T1000 (cell line): ENCODE results near the gene CNOT4.

ENCODE experiments used
- DNase-seq: peaks from one replicate; lab custom pipeline; 2025; ENCODE audit warnings: mixed read lengths; lab: John Stamatoyannopoulos, UW

Gene CNOT4

DNA sequence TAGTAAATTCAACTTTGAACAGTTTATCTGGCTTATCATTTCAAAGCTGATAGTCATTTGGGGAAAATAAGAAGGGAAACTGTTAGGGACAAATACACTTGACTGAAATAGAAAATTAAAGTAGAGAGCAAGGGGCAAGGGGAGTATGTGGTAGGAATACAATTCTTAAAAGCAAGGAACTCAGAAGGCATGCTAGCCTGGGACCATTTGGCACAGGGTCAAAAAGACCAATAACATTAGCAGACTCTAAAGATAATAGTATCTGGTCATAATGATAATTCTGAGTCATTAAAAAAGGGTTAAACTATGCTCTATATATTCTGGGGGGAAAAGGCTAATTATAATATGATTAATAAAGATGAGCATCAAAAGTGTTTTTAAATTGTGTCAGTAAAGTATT lies 112.2 kb downstream of the CNOT4 start:
- DNase-seq = no peak

DNA sequence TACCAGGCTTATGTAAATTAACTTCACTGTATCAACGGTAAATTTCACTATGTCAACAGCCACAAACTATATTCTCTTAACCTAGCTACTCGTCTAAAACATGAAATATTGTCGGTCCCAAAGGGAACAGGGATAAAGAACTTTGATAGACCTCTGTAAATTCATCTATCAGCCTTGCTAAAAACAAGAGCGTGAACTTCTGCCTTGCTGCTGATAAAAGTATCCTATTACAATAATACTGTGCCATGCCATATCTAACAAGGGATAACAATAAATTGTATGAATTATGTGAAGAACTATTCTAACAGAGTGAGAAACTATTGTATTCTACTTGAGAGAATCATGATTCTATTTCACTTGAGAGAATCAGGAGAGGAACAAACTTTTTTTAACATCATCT lies 117.2 kb downstream of the CNOT4 start:
- no peak for DNase-seq

- DNase-seq = no peak
Measured at GRCh38 chr7:135391514-135391913, 118.4 kb downstream of the CNOT4 start.

DNA sequence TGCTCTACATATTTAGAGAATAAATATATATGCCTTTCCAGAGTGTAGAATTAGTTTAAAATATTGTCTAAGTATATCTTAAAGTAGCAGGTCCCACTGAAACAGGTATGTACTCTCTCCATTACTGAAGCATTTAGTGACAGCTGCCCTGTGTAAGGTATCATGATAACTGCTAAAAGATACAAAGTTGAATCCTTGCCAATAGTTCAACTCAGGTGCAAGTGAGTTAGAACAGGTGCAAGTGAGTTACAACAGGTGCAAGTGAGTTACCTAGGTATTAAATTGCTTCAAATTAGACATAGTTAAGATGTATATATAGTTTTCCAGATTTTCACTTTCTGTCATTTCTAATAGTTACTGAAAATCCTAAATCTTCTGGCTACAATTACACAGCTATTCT lies 119.1 kb downstream of the CNOT4 start:
- no peak for DNase-seq

DNA sequence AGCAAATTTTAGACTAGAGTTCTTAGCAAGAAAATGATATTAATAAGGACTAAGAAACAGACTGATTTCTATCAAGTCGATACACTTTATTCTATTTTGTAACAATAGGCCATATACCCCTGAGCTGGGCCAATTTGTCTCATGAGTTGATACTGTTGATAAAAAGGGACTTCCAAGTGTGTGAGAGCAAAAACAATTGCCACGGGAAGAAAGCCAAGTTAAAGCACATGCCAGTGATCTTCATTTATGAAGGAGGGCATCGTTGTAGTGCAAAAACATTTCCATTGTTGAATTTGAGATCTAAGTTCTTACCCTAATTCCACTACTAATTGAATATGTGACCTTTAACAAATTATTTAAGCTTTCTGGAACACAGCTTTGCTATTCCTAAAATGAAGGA lies 119.9 kb downstream of the CNOT4 start:
- DNase-seq = no peak

DNA sequence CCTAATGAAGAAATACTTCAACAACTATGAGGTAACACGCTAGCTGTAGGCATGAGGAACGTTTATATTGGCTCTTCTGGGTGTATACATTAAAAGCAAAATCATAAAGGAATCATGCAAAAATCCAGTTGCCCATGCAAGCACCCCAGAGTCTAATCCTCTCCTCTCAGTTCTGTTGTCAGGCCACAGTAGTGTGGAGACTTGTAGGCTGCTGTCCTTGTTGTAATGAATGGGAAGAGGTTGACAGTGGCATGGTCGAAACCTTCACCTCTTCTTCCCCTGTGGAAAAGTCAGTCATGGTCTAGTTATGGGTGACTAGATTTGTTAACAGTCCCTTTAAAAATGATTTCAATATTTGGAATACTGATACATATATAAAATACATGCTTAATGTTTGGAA lies 121.3 kb downstream of the CNOT4 start:
- DNase-seq = no peak

DNA sequence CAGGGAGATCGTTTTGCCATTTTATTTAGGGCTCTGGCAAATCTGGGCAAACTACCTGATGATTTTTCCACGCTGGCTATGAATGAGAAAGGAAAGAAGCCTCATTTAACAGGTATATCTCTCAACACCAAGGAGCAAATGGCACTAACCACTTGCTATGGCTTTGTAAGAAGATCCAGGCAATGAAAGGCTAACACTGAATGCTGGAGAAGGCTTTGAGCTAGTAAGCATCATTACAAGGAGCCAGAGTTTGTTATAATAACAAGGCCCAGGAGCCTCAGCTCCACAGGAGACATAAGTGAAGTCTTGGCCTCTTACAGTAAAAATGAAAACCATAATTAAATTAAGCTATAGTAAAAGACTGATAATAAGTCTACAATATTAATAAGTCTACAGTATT lies 123.1 kb downstream of the CNOT4 start:
- no peak for DNase-seq

DNA sequence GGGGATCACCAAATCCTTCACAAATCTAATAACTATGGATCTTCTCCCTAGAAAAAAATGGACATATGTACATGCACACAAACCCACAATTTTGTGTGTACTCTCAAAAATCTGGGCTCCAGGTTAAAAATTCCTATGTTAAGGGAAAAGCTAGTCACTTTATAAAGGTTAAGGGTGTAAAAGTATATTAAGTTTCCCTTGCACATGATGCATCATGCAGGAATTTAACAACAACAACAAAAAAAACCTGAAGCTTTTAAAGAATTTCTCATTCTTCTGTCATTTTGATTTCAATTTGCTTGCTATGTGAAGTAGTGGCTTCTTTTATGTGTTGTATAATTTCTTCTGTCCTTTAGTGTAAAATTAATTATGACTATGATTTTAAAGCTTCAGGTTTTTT lies 123.7 kb downstream of the CNOT4 start:
- no peak for DNase-seq

DNA sequence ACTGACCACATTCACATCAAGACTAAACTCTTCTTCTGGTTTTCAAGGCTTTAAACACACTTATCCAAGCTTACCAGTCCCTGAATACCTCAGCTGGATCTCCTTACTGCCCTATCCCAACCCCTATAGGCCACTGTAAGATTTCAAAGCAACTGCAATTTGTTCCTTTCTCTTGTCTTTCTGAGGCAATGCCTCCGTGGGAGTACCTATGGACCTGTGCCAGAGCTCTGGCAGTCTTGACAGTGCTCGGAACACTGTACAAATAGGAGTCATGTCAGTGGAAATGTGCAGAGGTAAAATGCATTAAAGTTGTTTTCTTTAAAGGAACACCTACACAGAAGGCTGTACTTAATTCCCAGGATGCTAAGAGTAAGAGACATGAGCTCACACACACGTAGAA lies 124.7 kb downstream of the CNOT4 start:
- no peak for DNase-seq

- no peak for DNase-seq
Measured at GRCh38 chr7:135383525-135384175, 126.3 kb downstream of the CNOT4 start.

GRCh38 chr7:135382173-135382572 lies 127.7 kb downstream of the CNOT4 start:
- no peak for DNase-seq

- no peak for DNase-seq
Measured at GRCh38 chr7:135381369-135381768, 128.5 kb downstream of the CNOT4 start.

GRCh38 chr7:135380351-135380750 lies 129.6 kb downstream of the CNOT4 start:
- DNase-seq = no peak

GRCh38 chr7:135377171-135377570 lies 132.7 kb downstream of the CNOT4 start:
- DNase-seq = no peak

GRCh38 chr7:135375908-135376699 lies 133.8 kb downstream of the CNOT4 start:
- DNase-seq = no peak

DNA sequence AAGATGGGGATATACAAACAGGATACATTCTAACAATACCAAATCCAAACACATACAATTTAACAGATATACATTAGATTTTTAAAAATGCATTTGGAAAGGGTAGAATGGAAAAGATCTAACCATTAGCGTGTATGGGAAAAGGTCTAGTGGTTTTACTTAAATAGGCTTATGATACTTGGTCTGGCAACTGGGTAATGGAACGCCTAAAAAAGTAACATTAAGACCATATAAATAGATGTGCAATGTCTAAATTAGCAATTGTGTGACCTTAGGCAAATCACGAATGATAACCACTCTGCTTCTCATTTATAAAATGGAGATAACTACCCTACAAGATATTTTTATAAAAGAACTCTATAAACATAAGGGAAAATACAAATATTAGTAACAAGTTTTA lies 135.2 kb downstream of the CNOT4 start:
- DNase-seq = no peak

- no peak for DNase-seq
Measured at GRCh38 chr7:135372222-135372621, 137.7 kb downstream of the CNOT4 start.

- no peak for DNase-seq
Measured at GRCh38 chr7:135370656-135371055, 139.2 kb downstream of the CNOT4 start.

- DNase-seq = no peak
Measured at GRCh38 chr7:135369405-135369804, 140.5 kb downstream of the CNOT4 start.

GRCh38 chr7:135368416-135369186 lies 141.3 kb downstream of the CNOT4 start:
- DNase-seq = no peak

DNA sequence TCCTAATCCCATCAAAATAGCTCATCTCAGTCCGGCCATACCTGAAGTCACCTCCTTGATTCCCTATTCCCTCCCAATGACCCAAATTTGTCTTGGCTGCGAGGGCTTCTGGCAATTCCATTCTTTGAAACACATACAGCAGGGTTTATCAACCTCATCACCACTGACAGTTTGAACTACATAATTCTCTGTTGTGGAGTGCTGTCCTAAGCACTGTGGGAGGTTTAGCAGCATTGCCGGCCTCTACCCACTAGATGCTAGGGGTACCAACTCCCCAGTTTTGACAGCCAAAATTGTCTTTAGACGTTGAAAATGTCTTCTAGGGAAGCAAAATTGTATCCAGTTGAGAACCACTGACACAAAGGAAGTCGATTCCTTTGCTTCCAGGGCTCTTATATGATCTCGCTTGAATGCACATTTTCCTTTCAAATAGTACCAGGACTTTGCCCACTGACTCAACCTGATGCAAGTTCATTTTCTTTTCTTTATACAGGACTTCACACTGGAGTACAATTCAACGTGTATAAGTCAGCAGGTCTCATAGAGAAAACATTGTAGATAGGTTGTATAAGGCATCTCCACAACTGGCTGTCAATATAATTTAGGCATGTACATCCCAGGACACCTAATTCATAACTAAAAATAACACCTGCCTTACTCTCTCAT lies 142.9 kb downstream of the CNOT4 start:
- no peak for DNase-seq

DNA sequence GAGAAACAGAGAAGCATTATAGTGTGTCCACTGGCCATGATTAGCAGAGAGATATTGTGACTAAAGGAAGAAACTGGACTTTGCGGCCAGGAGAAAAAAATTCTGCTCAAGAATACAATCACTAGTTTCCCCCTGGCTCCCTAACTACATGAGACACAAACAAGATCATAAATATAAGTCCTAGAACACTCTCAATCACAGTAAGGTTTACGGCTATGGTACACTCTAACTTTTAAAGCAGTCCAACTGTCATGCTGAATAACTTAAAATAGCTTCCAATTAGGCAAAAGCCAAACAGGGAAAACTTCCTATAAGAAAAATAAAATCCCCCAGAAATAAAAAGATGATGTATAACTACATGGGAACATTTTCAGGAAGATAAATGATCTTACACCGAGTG lies 144.2 kb downstream of the CNOT4 start:
- no peak for DNase-seq
